Measurements from ENCODE around the gene CIPC.

DNA sequence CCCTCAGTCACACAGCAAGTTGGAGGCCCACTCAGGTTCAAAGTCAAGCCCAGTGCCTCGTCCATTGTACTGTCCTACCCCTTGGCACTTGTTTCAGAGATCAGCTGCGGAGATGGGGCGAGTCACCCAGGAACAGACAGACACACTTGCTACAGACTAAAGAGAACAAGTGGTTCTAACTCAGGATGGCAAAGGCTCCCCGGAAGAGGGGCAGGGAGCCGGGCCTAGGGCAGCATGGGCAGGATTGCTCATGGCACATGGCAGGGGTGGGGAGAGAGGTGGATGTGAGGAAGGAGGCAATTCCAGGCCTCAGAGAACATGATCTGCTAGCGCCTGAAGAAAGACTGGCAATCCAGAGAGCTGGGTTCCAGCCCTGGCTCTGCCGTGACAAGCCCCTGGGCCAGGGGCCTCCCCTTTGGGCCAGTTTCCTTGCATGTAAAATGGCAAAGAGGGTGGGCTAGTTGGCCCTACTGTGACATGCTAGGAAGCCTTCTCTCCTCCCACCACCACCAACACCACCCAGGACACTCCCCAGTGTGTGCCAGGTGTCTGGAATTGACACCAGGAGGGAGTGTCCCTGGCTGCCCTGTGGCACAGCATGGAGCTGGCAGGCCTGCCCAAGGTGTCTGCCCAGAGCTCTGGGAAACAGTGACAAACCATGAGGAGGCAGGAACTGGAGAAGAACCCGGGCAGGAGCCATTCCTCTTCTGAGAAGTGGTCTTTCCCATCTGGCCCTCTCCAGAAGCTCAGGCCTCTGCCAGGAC is 45.6 kb upstream of the CIPC start:
- TF ChIP-seq POLR2AphosphoS5 (IDR thresholded peaks at IDR 0.05; ENCODE audit: borderline replicate concordance, low read depth, low read length) (no peak), EZH2 (IDR thresholded peaks at IDR 0.05) (no peak)
